NCI-H1436 (cell line): Measurements from ENCODE around the gene WFIKKN2.
A peak's percentile ranks its signal among the peaks of the same experiment; 100 is the strongest.
"Not testable (repeated sequence)": the region's sequence is repeated elsewhere in the genome, so short reads cannot be mapped to it uniquely, and the experiment has no call there.

Experiments used
- DNase-seq: peaks from one replicate; lab custom pipeline; 2025; lab: John Stamatoyannopoulos, UW

WFIKKN2 gene

DNA sequence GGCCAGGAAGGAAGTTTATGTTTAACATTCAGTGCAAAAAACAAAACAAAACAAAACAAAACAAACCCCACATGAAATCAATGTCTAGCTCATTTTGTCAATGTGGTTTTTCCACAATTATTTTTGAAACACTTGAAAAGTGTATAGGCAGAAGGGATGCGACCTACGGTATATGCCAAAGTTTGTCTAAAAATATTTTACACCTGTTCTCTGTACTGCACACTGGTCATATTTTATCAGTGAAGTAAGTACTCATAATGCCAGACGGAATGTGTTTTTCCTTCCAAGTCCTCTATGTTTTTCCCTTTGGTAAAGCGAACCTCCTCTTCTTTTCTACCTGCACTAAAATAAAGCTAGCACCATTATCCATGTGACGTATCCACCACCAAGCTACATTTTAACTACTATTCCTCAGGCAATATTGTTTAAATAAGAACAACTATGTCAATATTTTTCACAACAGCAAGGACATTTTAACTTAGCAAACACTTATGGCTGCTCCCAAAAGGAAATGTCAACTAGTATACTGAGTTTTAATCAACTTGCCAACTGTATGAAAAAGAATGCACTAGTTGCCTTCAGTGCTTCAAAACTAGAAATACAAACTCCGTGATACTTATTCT, 20.4 kb downstream of the WFIKKN2 start:
- DNase-seq, result no peak

GRCh38 chr17:50856431-50856830, 21.0 kb downstream of the WFIKKN2 start:
- DNase-seq, result no peak

- no peak for DNase-seq
These were observed 23.3 kb downstream of the WFIKKN2 start for GRCh38 chr17:50858486-50859225.

GRCh38 chr17:50859727-50860126, 24.3 kb downstream of the WFIKKN2 start:
- DNase-seq, result not testable (repeated sequence)

DNA sequence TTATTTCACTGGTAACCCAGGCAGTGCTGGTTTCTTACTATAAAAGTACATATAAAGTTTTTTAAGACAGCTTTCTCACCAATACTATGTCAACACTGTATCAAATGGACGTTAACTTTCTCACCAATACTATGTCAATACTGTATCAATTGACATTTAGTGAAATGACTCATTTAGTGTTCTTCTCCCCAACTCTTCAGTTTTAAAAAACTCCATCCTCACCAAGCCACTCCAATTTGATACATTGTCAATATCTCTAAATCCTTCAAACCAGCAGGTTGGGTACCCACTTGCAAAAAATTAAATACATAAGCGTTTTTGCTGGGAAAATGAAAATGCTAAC, 25.9 kb downstream of the WFIKKN2 start:
- DNase-seq, result no peak

DNA sequence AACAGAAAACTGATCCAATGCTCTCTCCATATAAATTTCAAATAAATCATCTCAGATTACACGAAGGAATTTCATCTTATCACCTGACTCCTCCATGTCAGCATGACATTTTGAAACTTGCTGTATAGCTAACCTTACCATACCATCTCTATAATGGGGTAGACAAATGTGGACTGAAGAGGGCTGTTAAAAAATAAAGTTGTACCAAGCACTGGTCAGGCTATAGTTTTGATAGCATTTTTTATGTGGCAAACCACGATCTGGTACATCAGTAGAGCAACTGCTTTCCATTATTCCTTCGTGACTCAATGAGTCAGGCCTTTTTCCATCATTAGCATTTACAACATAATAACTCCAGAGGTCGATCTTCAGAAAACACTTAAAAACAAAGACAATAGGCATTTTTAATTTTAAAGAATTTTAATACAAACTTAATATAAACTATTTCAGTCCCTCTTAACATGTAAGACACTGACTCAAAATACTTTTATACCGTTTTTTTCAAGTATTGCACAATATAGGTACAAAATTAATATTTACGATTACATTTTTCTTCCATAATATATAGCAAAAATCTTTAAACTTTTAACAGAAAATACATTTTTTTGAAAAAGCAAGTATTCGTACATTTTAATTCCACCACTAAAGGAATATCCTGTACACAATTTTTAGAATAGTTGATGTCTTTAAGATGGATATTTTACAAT, 26.6 kb downstream of the WFIKKN2 start:
- no peak for DNase-seq

DNA sequence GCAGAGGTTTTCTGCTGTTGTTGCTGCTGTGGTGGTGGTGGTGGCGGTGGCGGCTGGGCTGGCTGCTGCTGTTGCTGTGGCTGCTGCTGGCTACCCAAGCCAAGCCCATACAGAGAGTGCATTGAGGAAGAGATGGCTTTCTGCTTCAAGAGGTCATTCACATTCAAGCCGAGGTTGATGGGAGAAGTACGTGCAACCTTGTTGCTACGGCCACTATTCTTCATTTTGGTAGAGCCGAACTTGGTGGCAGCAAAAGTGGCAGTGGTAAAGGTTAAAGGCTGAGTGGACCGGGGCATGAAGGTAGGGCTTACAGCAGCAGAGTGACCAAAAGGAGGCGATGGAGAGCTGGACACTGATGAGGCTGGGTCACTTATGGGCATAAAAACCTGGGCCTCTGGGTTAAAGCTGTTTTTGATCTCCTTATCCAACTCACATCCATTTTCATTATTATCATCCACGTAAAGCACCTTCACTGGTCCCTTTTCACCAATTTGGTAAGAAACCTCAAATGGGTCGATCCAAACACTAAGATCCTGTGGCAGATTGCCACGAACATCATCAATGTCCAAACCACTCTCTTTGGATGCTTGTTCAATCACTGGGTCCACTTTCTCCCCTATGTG, 27.9 kb downstream of the WFIKKN2 start:
- DNase-seq, result no peak

DNA sequence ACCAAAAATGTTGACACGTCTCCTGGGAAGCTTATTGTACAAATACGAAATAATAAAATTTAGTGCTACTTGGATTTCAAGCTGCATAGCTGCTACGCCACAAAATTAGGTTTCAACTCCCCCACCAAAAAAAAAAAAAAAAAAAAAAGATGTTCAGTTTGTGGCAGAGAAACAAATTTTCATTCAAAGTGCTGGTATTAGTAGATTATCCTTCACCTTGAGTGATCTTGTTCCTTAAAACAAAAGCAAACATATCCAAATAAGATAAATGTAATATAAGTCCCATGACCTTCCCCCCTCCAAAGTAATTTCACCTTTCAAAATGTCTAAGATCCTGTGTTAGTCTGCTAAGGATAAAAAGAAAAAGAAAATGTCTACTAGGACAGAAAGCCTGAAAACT, 28.5 kb downstream of the WFIKKN2 start:
- DNase-seq, result no peak

- DNase-seq, result no peak
These were observed 29.3 kb downstream of the WFIKKN2 start for GRCh38 chr17:50864747-50865059.

DNA sequence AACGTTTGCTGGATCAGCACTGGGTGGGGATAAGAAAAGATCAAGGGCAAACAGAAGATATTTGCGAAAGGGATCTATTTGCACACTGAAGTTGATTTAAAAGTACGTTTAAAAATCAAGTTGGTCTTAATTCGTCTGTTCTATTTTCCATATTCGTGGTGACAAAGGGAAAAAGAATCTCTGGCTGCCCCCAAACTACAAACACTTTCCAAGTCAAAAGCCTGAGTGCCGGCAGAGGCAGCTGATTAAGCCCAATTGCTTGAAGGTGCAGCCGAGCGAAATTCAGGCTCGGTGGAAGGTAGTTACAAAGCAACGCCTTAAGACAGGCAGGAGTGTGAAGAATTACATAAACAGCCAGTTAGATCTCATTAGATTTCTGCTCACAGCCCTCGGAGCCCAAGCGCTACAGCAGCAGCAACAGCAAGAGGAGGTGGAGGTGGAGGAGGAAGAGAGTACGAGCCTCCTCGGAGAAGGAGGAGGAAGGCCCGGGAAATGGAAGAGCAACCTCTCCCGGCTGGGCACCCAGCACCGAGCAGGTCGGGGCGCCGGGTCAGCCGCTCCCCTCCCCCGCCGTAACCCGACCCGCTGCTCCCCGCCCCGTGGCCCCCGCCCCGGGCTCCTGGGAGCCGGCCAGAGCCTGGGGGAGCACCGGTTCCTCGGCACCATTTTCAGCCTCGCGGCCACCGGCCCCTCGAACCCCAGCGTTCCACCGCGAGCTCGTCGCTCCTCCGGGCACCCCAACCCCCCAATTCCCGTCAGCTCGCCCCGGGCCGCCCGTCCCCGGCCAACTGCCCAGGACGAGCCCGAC, 29.9 kb downstream of the WFIKKN2 start:
- peak; percentile 52 for DNase-seq

DNA sequence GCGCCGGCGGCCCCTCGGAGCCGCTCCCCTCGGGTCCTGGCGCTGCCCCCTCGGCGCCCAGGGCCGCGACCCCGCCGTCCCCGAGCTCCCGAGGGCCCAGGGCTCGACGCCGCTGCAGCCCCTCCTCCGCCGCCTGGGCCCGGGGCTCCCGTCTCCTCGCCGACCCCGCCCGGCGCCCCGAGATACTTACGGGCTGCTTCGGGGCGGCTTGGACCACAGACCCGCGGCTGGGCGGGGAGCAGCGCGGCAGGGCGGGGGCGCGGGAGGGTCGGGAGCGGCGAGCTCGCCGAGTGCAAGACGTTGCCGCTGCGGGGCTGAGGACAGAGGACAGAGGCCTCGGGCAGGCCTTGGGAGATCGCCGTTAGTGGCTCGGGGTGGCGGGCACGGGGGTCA, 30.5 kb downstream of the WFIKKN2 start:
- DNase-seq, result no peak

DNA sequence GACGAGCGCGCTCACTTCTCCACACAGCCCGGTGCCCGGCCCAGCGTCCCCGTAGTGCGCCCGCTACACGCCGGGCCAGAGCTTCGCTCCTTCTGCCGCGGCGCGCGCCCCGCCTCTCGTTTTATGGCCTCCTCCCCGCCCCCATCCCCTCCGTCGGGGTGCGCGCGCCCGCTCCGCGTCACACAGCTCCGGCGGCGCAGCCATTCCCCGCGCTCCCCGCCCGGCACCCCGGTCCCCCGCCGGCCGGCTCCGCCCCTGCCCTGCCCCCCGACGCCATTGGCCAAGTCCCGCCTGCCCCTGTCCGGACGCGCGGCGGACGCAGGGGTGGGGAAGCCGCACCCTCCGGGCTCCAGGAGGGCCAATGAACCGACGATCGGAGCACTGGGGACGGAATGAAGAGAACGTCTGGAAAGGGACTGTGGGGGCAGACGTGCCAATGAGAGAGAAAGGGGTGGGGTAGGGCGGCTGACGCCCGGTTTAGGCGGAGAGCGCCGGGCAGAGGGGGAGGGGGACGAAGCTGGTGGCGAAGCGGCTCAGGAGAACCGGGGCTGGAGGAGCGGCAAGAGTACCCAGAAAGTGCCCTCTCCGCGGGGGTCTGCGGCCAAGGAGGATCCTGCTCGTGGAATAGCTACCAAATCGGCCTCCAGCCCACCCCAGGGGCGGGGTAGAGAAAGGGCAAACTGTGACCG, 31.0 kb downstream of the WFIKKN2 start, which contains the start of gene TOB1:
Gene TOB1, minus strand, starts transcription at position 94 of the 689 bp plus-strand sequence. CDS start 2,337 bp downstream, outside the sequence.
- DNase-seq, result peak; percentile 99

DNA sequence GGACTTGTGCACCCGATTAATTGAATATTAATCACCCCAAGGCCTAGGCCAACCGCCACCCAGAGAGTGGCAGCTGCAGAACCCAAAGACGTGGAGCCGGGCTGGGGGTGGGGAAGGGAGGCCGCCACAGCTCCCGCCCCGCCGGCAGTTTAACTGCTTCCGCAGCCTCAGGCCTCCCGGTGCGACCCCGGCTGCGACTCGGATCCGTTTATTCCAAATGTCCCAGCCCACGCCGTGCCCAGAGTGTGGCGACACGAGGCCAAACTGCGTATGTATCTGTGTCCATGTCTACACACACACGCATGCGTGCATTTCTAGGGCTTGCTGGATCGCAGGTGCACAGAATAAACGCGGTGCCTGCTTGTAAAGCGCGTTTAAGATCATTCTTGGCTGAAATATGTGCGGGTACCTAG, 31.6 kb downstream of the WFIKKN2 start:
- no peak for DNase-seq

GRCh38 chr17:50867363-50868139, 32.2 kb downstream of the WFIKKN2 start:
- peak; percentile 98 for DNase-seq

DNA sequence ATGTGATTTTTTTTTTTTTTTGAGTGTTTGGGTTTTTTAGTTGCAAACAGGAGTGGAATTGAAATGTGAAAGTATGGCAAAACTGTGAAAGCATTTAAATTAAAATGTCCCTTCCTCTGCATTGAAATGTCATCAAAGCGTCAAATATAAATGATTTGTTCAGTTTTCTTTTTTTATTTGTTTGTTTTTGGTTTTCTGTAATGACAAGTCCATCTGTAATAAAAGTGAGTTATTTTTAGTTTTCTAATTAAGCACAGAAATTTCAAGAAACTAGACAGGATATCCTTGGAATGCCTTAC, 32.7 kb downstream of the WFIKKN2 start:
- DNase-seq, result no peak

GRCh38 chr17:50868602-50869001, 33.2 kb downstream of the WFIKKN2 start:
- no peak for DNase-seq

DNA sequence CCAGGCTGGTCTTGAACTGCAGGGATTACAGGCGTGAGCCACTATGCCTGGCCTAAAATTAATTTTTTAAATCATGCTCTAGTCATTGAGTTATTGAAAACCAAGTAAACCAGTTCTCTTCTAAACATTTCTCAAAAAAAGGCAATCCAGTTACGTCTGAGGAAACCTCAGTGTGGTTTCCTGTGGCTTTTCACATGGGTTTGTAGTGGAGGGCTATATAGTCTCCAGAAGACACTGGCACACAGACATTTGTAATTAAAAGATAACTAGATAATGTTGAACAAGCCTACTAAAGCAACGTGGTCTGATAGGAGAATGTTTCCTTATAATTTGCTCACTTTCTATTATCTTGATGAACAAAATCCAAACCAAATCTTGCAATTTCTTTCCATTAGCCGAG, 36.0 kb downstream of the WFIKKN2 start:
- DNase-seq, result no peak

- no peak for DNase-seq
These were observed 36.5 kb downstream of the WFIKKN2 start for GRCh38 chr17:50871898-50872297.

- DNase-seq, result no peak
These were observed 37.5 kb downstream of the WFIKKN2 start for GRCh38 chr17:50872710-50873424.

DNA sequence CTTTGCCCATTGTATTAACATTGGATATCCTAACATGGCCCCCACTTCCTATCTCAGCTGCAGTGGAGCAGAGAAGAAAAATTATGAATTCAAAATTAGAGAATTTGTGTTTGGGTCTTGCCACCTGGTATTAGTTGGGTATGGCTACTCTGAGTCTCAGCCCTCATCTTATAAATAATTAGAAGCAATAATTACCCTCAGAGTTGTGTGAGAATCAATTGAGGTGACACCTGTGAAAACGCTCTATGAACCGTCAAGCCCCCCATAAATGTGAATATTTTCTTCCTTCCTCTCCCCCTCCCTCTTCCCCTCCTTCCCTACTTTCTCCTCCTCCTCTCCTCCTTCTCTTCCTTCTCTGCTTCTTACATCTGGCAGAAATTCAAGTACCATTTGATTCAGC, 39.7 kb downstream of the WFIKKN2 start:
- DNase-seq, result no peak
